ENCODE measurements around the gene SCGB3A2. TPM values are rescaled to one million over a fixed set of nuclear protein-coding genes. Genes with fewer than 3 reads are reported as not detected.

SCGB3A2 gene
- total RNA-seq, 1 donor from 2014 or later = not detected

GRCh38 chr5:147904110-147904509, 25.6 kb downstream of the SCGB3A2 start:
- no peak for DNase-seq (ENCODE audit: low read depth in 2 of 2)

- DNase-seq (ENCODE audit: low read depth in 2 of 2) = peak in 1 of 2 donors; percentile 3
Measured at GRCh38 chr5:147906326-147907095, 28.0 kb downstream of the SCGB3A2 start, which contains the start of gene C5orf46. Gene C5orf46 (minus strand): TSS chr5:147906538. CDS start chr5:147906501, 37 bp downstream.

GRCh38 chr5:147911427-147911826, 32.9 kb downstream of the SCGB3A2 start:
- DNase-seq (ENCODE audit: low read depth in 2 of 2) = no peak

GRCh38 chr5:147912011-147912410, 33.5 kb downstream of the SCGB3A2 start:
- no peak for DNase-seq (ENCODE audit: low read depth in 2 of 2)

GRCh38 chr5:147913786-147914185, 35.3 kb downstream of the SCGB3A2 start:
- DNase-seq (ENCODE audit: low read depth in 2 of 2) = peak in 1 of 2 donors; percentile 3

- DNase-seq (ENCODE audit: low read depth in 2 of 2) = no peak
Measured at GRCh38 chr5:147918101-147918685, 39.7 kb downstream of the SCGB3A2 start.

- DNase-seq (ENCODE audit: low read depth in 2 of 2) = no peak
Measured at GRCh38 chr5:147918899-147919298, 40.4 kb downstream of the SCGB3A2 start.

- DNase-seq (ENCODE audit: low read depth in 2 of 2) = no peak
Measured at GRCh38 chr5:147920420-147921030, 42.0 kb downstream of the SCGB3A2 start.

GRCh38 chr5:147921136-147921535, 42.6 kb downstream of the SCGB3A2 start:
- DNase-seq (ENCODE audit: low read depth in 2 of 2) = no peak

- no peak for DNase-seq (ENCODE audit: low read depth in 2 of 2)
Measured at GRCh38 chr5:147925020-147925419, 46.5 kb downstream of the SCGB3A2 start.

GRCh38 chr5:147927901-147928300, 49.4 kb downstream of the SCGB3A2 start:
- DNase-seq (ENCODE audit: low read depth in 2 of 2) = no peak

- no peak for DNase-seq (ENCODE audit: low read depth in 2 of 2)
Measured at GRCh38 chr5:147930769-147931168, 52.3 kb downstream of the SCGB3A2 start.

Other genes starting within 250 kb of the SCGB3A2 start
- gene JAKMIP2, start 96.0 kb upstream of the SCGB3A2 start, total RNA-seq = not detected in 2 replicates
- gene SPINK1, start 47.0 kb upstream of the SCGB3A2 start, total RNA-seq = not detected in 2 replicates
- gene C5orf46, start 27.8 kb downstream of the SCGB3A2 start, total RNA-seq = not detected in 2 replicates
- 0.22 TPM in 1 of 2 replicates, not detected in the other for gene SPINK5, start 185.3 kb downstream of the SCGB3A2 start, total RNA-seq